HUES48 (cell line): ENCODE data around the gene RBM33.
"Not testable (repeated sequence)": the region's sequence is repeated elsewhere in the genome, so short reads cannot be mapped to it uniquely, and the experiment has no call there.

Experiments
- H3K27ac ChIP-seq: one replicate; pipeline ENCODE4 v1.7.0; 2013; ENCODE audit warnings: low read depth, low read length, inconsistent platforms
- H3K27me3 ChIP-seq: 2 replicates; pipeline ENCODE4 v1.6.1; 2013; ENCODE audit warnings: mild to moderate bottlenecking, low read length; ENCODE audit not compliant: control insufficient read depth, insufficient read depth
- H3K36me3 ChIP-seq: 2 replicates; pipeline ENCODE4 v1.6.1; 2013; ENCODE audit warnings: low read length; ENCODE audit not compliant: control insufficient read depth, insufficient read depth
- H3K4me1 ChIP-seq: 2 replicates; pipeline ENCODE4 v1.6.1; 2013; ENCODE audit warnings: mild to moderate bottlenecking, low read length; ENCODE audit not compliant: control insufficient read depth, insufficient read depth
- H3K4me3 ChIP-seq: 2 replicates; pipeline ENCODE4 v1.5.1; 2013; ENCODE audit warnings: mild to moderate bottlenecking, low read depth, low read length
- H3K9ac ChIP-seq: 2 replicates; pipeline ENCODE4 v1.6.1; 2013; ENCODE audit warnings: mild to moderate bottlenecking, low read depth, low read length, moderate library complexity
- H3K9me3 ChIP-seq: 2 replicates; pipeline ENCODE4 v1.6.1; 2013; ENCODE audit warnings: low read length; ENCODE audit not compliant: control insufficient read depth, insufficient read depth

RBM33 gene

DNA sequence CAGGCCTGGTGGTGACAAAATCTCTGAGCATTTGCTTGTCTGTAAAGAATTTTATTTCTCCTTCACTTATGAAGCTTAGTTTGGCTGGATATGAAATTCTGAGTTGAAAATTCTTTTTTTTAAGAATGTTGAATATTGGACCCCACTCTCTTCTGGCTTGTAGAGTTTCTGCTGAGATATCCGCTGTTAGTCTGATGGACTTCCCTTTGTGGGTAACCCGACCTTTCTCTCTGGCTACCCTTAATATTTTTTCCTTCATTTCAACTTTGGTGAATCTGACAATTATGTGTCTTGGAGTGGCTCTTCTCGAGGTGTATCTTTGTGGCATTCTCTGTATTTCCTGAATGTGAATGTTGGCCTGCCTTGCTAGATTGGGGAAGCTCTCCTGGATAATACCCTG, 46.2 kb downstream of the RBM33 start:
- not testable (repeated sequence) for H3K9me3 ChIP-seq, H3K36me3 ChIP-seq, H3K27ac ChIP-seq, H3K4me1 ChIP-seq, H3K4me3 ChIP-seq, H3K27me3 ChIP-seq, H3K9ac ChIP-seq

- no peaks in the 10 kb centered on the region for H3K27me3 ChIP-seq
- H3K4me1 ChIP-seq = peaks cover 6% of the 10 kb centered on the region
- no peaks in the 10 kb centered on the region for H3K36me3 ChIP-seq
- H3K9me3 ChIP-seq = no peaks in the 10 kb centered on the region
- H3K9ac ChIP-seq = no peak overlapping the region
- no peak overlapping the region for H3K27ac ChIP-seq
- no peak overlapping the region for H3K4me3 ChIP-seq
Measured at GRCh38 chr7:155692317-155692716, 47.9 kb downstream of the RBM33 start.

GRCh38 chr7:155693826-155694225, 49.4 kb downstream of the RBM33 start:
- H3K4me1 ChIP-seq = peaks cover 6% of the 10 kb centered on the region
- no peaks in the 10 kb centered on the region for H3K9me3 ChIP-seq
- H3K27ac ChIP-seq = no peak overlapping the region
- H3K4me3 ChIP-seq = no peak overlapping the region
- no peaks in the 10 kb centered on the region for H3K27me3 ChIP-seq
- H3K36me3 ChIP-seq = no peaks in the 10 kb centered on the region
- no peak overlapping the region for H3K9ac ChIP-seq

DNA sequence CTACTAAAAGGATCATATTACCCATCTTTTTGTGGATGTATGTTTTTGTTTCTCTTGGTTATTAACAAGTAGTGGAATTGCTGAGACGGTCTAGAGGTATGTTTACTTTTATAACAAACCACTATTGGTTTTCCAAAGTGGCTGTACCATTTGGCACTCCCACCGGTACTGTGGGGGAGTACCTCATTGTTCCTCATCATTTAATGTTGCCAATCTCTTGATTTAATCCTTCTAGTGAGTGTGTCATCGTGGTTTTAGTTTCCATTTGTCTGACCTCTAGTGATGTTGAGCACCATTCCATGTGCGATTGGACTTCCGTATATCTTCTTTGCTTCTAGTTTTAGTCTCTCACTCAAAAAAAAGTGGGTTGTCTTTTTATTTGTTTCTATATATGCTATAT, 50.4 kb downstream of the RBM33 start:
- Histone ChIP-seq H3K4me3 (no peak overlapping the region), H3K27ac (no peak overlapping the region), H3K4me1 (peaks cover 12% of the 10 kb centered on the region), H3K27me3 (no peaks in the 10 kb centered on the region), H3K9me3 (no peaks in the 10 kb centered on the region), H3K36me3 (no peaks in the 10 kb centered on the region), H3K9ac (no peak overlapping the region)

DNA sequence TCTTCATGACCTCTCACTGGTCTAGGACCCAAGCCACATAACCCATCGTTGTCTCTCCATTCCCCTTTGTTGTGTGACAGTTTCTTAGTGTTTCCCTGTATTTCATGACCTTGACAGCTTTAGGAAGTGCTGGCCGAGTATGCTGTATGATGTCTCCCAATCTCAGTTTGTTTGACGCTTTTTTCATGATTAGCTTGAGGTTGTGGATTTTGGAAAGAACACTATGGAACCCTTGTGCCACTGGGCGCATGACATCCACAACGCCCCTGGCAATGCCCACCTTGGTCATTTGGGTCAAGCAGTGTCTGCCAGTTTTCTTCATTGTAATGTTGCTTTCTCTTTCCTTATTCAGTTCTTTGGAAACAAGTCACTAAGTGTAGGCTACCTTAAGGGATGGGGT, 52.3 kb downstream of the RBM33 start:
- peaks cover 12% of the 10 kb centered on the region for H3K4me1 ChIP-seq

DNA sequence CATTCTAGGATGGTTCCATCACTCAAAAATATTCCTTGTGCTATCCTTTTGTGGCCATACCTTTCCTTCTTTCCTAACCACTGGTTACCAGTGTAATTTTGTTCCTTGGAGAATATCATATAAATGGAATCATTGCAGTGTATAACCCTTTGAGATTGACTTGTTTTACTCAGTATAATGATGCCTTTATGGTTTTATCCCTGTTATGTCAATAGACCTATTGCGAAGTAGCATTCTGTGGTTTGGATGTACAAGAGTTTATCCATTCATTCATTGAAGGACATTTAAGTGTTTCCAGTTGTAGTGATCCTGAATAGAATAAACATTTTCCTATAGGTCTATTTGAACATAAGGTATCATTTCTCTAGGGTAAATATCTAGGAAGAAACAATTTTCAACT, 54.2 kb downstream of the RBM33 start:
- H3K27ac ChIP-seq = no peak overlapping the region
- H3K9ac ChIP-seq = no peak overlapping the region
- H3K9me3 ChIP-seq = no peaks in the 10 kb centered on the region
- H3K4me1 ChIP-seq = peaks cover 6% of the 10 kb centered on the region; the same call in 1 of the 2 replicates
- H3K27me3 ChIP-seq = no peaks in the 10 kb centered on the region
- H3K4me3 ChIP-seq = no peak overlapping the region
- peaks cover 31% of the 10 kb centered on the region for H3K36me3 ChIP-seq

More for the DNA sequence above, 52.3 kb downstream of the RBM33 start:
- Histone ChIP-seq H3K36me3 (peaks cover 13% of the 10 kb centered on the region), H3K27ac (no peak overlapping the region), H3K27me3 (no peaks in the 10 kb centered on the region), H3K9ac (no peak overlapping the region), H3K9me3 (no peaks in the 10 kb centered on the region), H3K4me3 (no peak overlapping the region)

DNA sequence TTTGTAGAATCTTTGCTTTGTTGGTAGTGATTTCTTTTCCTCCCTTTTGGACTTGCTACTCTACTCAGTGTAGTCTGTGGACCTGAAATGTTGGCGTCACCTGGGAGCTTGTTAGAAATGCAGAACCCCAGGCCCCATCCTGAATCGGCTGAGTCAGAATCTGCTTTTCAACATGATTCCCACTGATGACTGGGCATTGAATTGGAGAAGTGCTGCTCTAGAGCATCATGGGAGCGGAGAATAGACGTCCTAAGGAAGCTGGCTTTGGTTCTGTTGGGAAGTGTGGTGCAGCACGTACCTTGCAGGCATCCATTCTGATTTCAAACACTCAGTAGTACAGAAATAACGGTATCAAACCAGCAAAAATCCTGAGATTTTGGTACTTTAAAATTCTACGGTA, 54.7 kb downstream of the RBM33 start:
- Histone ChIP-seq H3K27me3 (no peaks in the 10 kb centered on the region), H3K27ac (no peak overlapping the region), H3K4me3 (no peak overlapping the region), H3K36me3 (peaks cover 37% of the 10 kb centered on the region), H3K4me1 (peaks cover 6% of the 10 kb centered on the region; the same call in 1 of the 2 replicates), H3K9me3 (no peaks in the 10 kb centered on the region), H3K9ac (no peak overlapping the region)

- Histone ChIP-seq H3K4me1 (peaks cover 6% of the 10 kb centered on the region; the same call in 1 of the 2 replicates), H3K27me3 (no peaks in the 10 kb centered on the region), H3K27ac (no peak overlapping the region), H3K4me3 (no peak overlapping the region), H3K9ac (no peak overlapping the region), H3K9me3 (no peaks in the 10 kb centered on the region), H3K36me3 (peaks cover 46% of the 10 kb centered on the region)
Measured at GRCh38 chr7:155700847-155701246, 56.4 kb downstream of the RBM33 start.

DNA sequence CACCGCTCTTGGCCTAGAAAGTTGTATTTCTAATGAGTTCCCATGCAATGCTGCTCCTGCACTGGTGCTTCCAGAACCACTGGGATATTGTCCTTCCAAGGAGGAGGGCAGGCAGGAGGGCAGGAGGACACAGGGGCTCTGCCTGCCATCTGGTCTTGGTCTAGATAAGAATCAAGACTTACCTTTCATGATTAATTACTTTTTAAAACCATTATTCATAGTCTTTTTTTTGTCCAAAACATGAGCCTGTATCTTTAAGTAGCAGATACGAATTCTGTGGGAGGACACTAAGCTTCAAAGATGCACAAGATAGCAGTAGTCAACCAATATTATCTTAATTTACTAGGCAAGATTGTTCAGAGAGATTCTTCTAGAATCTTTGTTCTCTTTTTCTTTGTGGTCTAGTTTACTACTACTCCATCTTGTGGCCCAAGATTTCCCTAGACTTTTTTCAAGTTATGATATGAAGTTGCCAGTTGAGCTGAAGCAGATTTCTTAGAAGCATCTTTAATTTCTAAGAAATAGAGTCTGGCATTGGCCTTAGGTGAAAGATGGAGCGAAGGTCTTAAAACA, 57.6 kb downstream of the RBM33 start:
- H3K36me3 ChIP-seq = peaks cover 55% of the 10 kb centered on the region
- no peak overlapping the region for H3K27ac ChIP-seq

GRCh38 chr7:155702616-155703015, 58.2 kb downstream of the RBM33 start:
- Histone ChIP-seq H3K4me3 (no peak overlapping the region), H3K9ac (no peak overlapping the region), H3K9me3 (no peaks in the 10 kb centered on the region), H3K27me3 (no peaks in the 10 kb centered on the region), H3K4me1 (peaks cover 6% of the 10 kb centered on the region; the same call in 1 of the 2 replicates), H3K27ac (no peak overlapping the region), H3K36me3 (peaks cover 60% of the 10 kb centered on the region)

More for the DNA sequence above, 57.6 kb downstream of the RBM33 start:
- Histone ChIP-seq H3K9ac (no peak overlapping the region), H3K4me3 (no peak overlapping the region), H3K9me3 (no peaks in the 10 kb centered on the region), H3K4me1 (peaks cover 6% of the 10 kb centered on the region; the same call in 1 of the 2 replicates), H3K27me3 (no peaks in the 10 kb centered on the region)

DNA sequence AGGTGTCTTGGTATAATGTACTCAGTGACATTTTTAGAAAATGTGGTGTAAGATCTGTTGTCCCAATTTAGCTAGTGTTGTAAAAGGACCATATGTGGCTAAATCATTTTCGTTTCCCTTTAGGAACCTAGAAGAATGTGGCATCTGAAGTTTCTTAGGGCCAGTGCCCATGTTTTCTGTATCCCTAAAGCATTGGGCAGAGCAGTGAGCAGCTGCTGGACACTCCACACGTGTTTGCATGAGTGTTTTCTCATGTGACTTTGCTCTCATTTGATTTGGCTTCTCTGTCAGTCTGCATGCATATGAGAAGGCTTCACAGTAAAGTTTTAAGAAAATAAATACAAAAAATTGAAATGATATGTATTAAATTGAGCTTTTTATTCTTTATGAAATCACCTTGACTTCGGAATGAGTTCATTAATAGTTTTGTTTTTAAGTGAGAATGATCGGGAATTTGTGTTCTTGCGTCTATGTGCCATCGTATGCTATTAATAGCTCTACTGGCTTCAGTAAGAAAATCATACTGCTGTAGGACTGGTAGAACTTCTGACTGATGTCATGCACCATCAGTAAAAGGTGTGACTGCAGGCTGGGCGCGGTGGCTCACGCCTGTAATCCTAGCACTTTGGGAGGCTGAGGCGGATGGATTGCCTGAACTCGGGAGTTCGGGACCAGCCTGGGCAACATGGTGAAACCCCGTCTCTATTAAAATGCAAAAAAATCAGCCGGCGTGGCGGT, 61.3 kb downstream of the RBM33 start:
- H3K9ac ChIP-seq = no peak overlapping the region
- H3K4me3 ChIP-seq = no peak overlapping the region
- H3K27me3 ChIP-seq = no peaks in the 10 kb centered on the region
- H3K9me3 ChIP-seq = no peaks in the 10 kb centered on the region
- H3K4me1 ChIP-seq = no peaks in the 10 kb centered on the region
- H3K27ac ChIP-seq = no peak overlapping the region
- H3K36me3 ChIP-seq = peaks cover 80% of the 10 kb centered on the region
